ENCODE results near the gene HSD17B11. TPM values are rescaled to one million over a fixed set of nuclear protein-coding genes. Genes with fewer than 3 reads are reported as not detected.
"Not testable (repeated sequence)": the region's sequence is repeated elsewhere in the genome, so short reads cannot be mapped to it uniquely, and the experiment has no call there.

HSD17B11 gene
- total RNA-seq, 1 donor from 2014 or later = 30.8 TPM

DNA sequence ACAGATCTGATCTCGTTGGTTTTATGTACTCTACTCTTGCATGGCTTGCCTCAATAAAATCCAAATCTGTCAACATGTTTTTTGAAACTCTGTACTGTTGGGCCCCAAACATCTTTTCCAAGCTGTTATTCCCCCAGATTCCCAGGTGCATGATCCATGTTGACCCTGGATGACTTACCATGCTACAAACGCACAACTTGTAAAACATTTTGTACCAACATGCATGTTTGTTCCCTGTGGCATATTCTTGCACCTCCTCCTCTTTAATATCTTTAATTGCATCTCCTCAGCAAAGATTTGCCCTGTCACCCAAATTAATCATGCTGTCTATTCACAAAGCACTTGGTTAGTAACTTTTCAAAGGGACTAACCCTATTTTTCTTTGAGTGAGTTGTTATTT is 92.6 kb downstream of the HSD17B11 start:
- H4K20me1 ChIP-seq (ENCODE audit: low read depth) = no peaks in the 10 kb centered on the region
- Mint-ChIP-seq H3K36me3 (no peaks in the 10 kb centered on the region), H3K4me3 (no peak overlapping the region), H3K9me3 (peaks cover 12% of the 10 kb centered on the region), H3K27ac (no peak overlapping the region), H3K4me1 (no peaks in the 10 kb centered on the region), H3K27me3 (ENCODE audit: insufficient read depth, low read depth) (peaks cover 6% of the 10 kb centered on the region)
- no peaks in the 10 kb centered on the region for H3K27me3 ChIP-seq
- H3K79me2 ChIP-seq (ENCODE audit: low read depth) = no peaks in the 10 kb centered on the region
- H3K4me1 ChIP-seq = no peaks in the 10 kb centered on the region
- H2AFZ ChIP-seq (replicated peaks) = peak overlapping the region; percentile 35
- DNase-seq (ENCODE audit: low spot score) = no peak
- H3K9me3 ChIP-seq (ENCODE audit: low read depth) = no peaks in the 10 kb centered on the region
- H3K4me3 ChIP-seq = no peak overlapping the region
- no peaks in the 10 kb centered on the region for H3K36me3 ChIP-seq
- TF ChIP-seq CTCF (IDR thresholded peaks at IDR 0.05) (no peak), EZH2phosphoT487 (IDR thresholded peaks at IDR 0.05) (no peak), EZH2 (IDR thresholded peaks at IDR 0.05) (no peak)
- H3K4me2 ChIP-seq = no peak overlapping the region
- no peaks in the 10 kb centered on the region for H3F3A ChIP-seq (ENCODE audit: low read depth)
- no peak overlapping the region for H3K9ac ChIP-seq
- H3K27ac ChIP-seq = no peak overlapping the region

DNA sequence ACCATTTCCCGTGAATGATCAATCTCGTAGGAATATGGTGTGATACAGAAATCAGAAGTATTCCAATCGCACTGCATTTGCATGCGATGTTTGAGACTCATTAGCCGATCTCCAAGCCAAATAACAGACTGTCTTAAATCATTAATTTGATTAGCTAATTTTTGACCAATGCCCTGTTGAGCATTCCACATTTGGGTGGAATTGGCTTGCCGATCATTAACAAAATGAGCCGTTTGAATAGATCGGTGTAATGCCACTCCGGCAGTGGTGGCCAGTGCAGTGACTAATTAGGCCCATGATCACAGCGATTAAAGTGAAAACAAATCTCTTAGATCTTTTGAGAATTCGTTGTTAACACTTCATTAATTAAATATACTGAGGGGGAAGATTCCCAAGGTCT is 96.1 kb downstream of the HSD17B11 start:
- not testable (repeated sequence) for H3K4me1 Mint-ChIP-seq; H4K20me1 ChIP-seq (ENCODE audit: low read depth); H3K36me3 ChIP-seq; H3K27me3 Mint-ChIP-seq (ENCODE audit: insufficient read depth, low read depth); H2AFZ ChIP-seq (replicated peaks); H3K27ac Mint-ChIP-seq; H3K4me3 ChIP-seq; H3K27me3 ChIP-seq; H3K4me1 ChIP-seq; H3K4me3 Mint-ChIP-seq; H3K9ac ChIP-seq; H3K9me3 ChIP-seq (ENCODE audit: low read depth); H3F3A ChIP-seq (ENCODE audit: low read depth); DNase-seq (ENCODE audit: low spot score); H3K79me2 ChIP-seq (ENCODE audit: low read depth); H3K4me2 ChIP-seq; H3K36me3 Mint-ChIP-seq; H3K27ac ChIP-seq
- peaks cover 12% of the 10 kb centered on the region for H3K9me3 Mint-ChIP-seq

DNA sequence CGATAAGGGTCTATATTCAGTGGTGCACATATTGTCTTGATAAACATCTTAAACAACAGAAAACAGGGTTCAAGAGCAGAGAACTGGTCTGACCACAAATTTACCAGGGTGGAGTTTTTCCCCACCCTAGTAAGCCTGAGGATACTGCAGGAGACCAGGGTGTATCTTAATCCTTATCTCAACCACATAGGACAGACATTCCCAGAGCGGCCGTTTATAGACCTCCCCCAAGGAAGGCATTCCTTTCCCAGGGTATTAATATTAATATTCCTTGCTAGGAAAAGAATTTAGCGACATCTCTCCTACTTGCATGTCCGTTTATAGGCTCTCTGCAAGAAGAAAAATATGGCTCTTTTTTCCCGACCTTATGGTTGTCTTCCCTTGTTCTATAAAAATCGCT is 97.1 kb downstream of the HSD17B11 start:
- not testable (repeated sequence) for H2AFZ ChIP-seq (replicated peaks); H3K4me3 ChIP-seq; H3K27ac Mint-ChIP-seq; H3K9me3 ChIP-seq (ENCODE audit: low read depth); H3K27me3 ChIP-seq; H3F3A ChIP-seq (ENCODE audit: low read depth); H3K4me1 ChIP-seq; DNase-seq (ENCODE audit: low spot score); H3K79me2 ChIP-seq (ENCODE audit: low read depth); H3K36me3 ChIP-seq; H3K27ac ChIP-seq; H3K4me3 Mint-ChIP-seq; H3K27me3 Mint-ChIP-seq (ENCODE audit: insufficient read depth, low read depth); H3K4me1 Mint-ChIP-seq; H3K9ac ChIP-seq; H4K20me1 ChIP-seq (ENCODE audit: low read depth); H3K36me3 Mint-ChIP-seq; H3K4me2 ChIP-seq
- peaks cover 12% of the 10 kb centered on the region for H3K9me3 Mint-ChIP-seq

- peaks cover 2% of the 10 kb centered on the region for H3K36me3 Mint-ChIP-seq
- no peak overlapping the region for H3K27ac ChIP-seq
- TF ChIP-seq EZH2phosphoT487 (IDR thresholded peaks at IDR 0.05) (no peak), EZH2 (IDR thresholded peaks at IDR 0.05) (no peak), CTCF (IDR thresholded peaks at IDR 0.05) (no peak)
- no peaks in the 10 kb centered on the region for H3K9me3 ChIP-seq (ENCODE audit: low read depth)
- H3K27me3 Mint-ChIP-seq (ENCODE audit: insufficient read depth, low read depth) = no peaks in the 10 kb centered on the region
- DNase-seq (ENCODE audit: low spot score) = no peak
- no peaks in the 10 kb centered on the region for H3F3A ChIP-seq (ENCODE audit: low read depth)
- peaks cover 36% of the 10 kb centered on the region for H3K9me3 Mint-ChIP-seq
- no peak overlapping the region for H3K4me2 ChIP-seq
- no peaks in the 10 kb centered on the region for H3K27me3 ChIP-seq
- no peak overlapping the region for H3K4me3 Mint-ChIP-seq
- H3K27ac Mint-ChIP-seq = no peak overlapping the region
- no peak overlapping the region for H3K9ac ChIP-seq
- no peak overlapping the region for H3K4me3 ChIP-seq
- H3K4me1 Mint-ChIP-seq = no peaks in the 10 kb centered on the region
- no peaks in the 10 kb centered on the region for H3K79me2 ChIP-seq (ENCODE audit: low read depth)
- H2AFZ ChIP-seq (replicated peaks) = no peak overlapping the region
- H3K4me1 ChIP-seq = no peaks in the 10 kb centered on the region
- H3K36me3 ChIP-seq = no peaks in the 10 kb centered on the region
- no peaks in the 10 kb centered on the region for H4K20me1 ChIP-seq (ENCODE audit: low read depth)
Measured at GRCh38 chr4:87286970-87287369, 104.0 kb downstream of the HSD17B11 start.

Small RNAs within 50 kb of the gene (microRNA-seq; reads per million reads assigned to microRNA genes)
- gene MIR5705 = not detected

Small RNAs within 50 kb of the gene (small RNA-seq; reads per million reads assigned to genes)
- gene MIR5705 (not detected), gene RN7SL681P (not detected)

Other genes starting within 250 kb of the HSD17B11 start
- gene KLHL8, start 170.6 kb downstream of the HSD17B11 start, total RNA-seq (ENCODE audit: low replicate concordance) = 11.0 and 20.3 TPM in 2 replicates
- gene HSD17B13, start 68.3 kb downstream of the HSD17B11 start, total RNA-seq (ENCODE audit: low replicate concordance) = 0.31 and 0.60 TPM in 2 replicates
- gene NUDT9, start 31.4 kb upstream of the HSD17B11 start, total RNA-seq (ENCODE audit: low replicate concordance) = 10.2 and 18.0 TPM in 2 replicates
- gene SPARCL1, start 138.2 kb upstream of the HSD17B11 start, total RNA-seq (ENCODE audit: low replicate concordance) = 0.43 TPM in 1 of 2 replicates, not detected in the other
- gene DSPP, start 217.3 kb upstream of the HSD17B11 start, total RNA-seq (ENCODE audit: low replicate concordance) = 0.21 TPM in 1 of 2 replicates, not detected in the other